Mesenchymal stem cell (in vitro differentiated cells and primary cell): Measurements from ENCODE around the gene RFC2.
A peak's percentile ranks its signal among the peaks of the same experiment; 100 is the strongest.

Source experiments
- DNase-seq: peaks from one replicate; pipeline ENCODE4 v3.0.0-alpha.2; 2013
- H2AFZ ChIP-seq: one replicate; pipeline ENCODE4 v1.6.1; 2013; ENCODE audit warnings: low read depth, mild to moderate bottlenecking, control low read depth, inconsistent platforms, low read length, moderate library complexity
- H2AK5ac ChIP-seq: 2 replicates; pipeline ENCODE4 v1.6.1; 2013; ENCODE audit warnings: low read length, moderate library complexity, mild to moderate bottlenecking, inconsistent platforms; ENCODE audit not compliant: severe bottlenecking
- H2BK120ac ChIP-seq: one replicate; pipeline ENCODE4 v1.6.1; 2013; ENCODE audit warnings: low read depth, mild to moderate bottlenecking, inconsistent platforms, low read length, moderate library complexity
- H2BK12ac ChIP-seq, 2 experiments: one replicate each; pipeline ENCODE4 v1.6.1; 2013; ENCODE audit warnings: inconsistent platforms in 2 of 2, low read length in 2 of 2, mild to moderate bottlenecking in 2 of 2, moderate library complexity in 2 of 2, control low read depth in 1 of 2
- H2BK15ac ChIP-seq: one replicate; pipeline ENCODE4 v1.6.1; 2013; ENCODE audit warnings: mild to moderate bottlenecking, low read depth, inconsistent platforms; ENCODE audit not compliant: poor library complexity, severe bottlenecking
- H2BK5ac ChIP-seq: 2 replicates; pipeline ENCODE4 v1.6.1; 2013; ENCODE audit warnings: low read depth, mild to moderate bottlenecking, low read length, control low read depth, inconsistent platforms; ENCODE audit not compliant: poor library complexity, severe bottlenecking
- H3K14ac ChIP-seq, 2 experiments: one replicate each; pipeline ENCODE4 v1.6.1; 2013; ENCODE audit warnings: inconsistent platforms in 2 of 2, low read length in 2 of 2, control low read depth in 1 of 2, mild to moderate bottlenecking in 1 of 2, moderate library complexity in 1 of 2
- H3K18ac ChIP-seq, 2 experiments: one replicate each; pipeline ENCODE4 v1.6.1; 2013; ENCODE audit warnings: inconsistent platforms in 2 of 2, low read length in 2 of 2, control low read depth in 1 of 2, low read depth in 1 of 2, mild to moderate bottlenecking in 1 of 2
- H3K23ac ChIP-seq, 2 experiments: one replicate each; pipeline ENCODE4 v1.6.1; 2013; ENCODE audit warnings: inconsistent platforms in 2 of 2, low read length in 2 of 2, mild to moderate bottlenecking in 2 of 2, moderate library complexity in 2 of 2, control low read depth in 1 of 2
- H3K27ac ChIP-seq: 2 replicates; pipeline ENCODE4 v1.5.1; 2013; ENCODE audit warnings: mild to moderate bottlenecking, moderate library complexity, low read length, control low read depth, inconsistent platforms; ENCODE audit not compliant: poor library complexity, severe bottlenecking
- H3K27me3 ChIP-seq, 2 experiments: 2 replicates each; pipeline versions ENCODE4 v1.6.1 to v1.7.0; 2013; ENCODE audit warnings: low read length in 2 of 2, mild to moderate bottlenecking in 2 of 2, moderate library complexity in 2 of 2, control low read depth in 1 of 2, inconsistent platforms in 1 of 2; ENCODE audit not compliant: control insufficient read depth in 1 of 2, insufficient read depth in 1 of 2
- H3K36me3 ChIP-seq, 2 experiments: 2 replicates each; pipeline versions ENCODE4 v1.6.1 to v1.7.0; 2013; ENCODE audit warnings: low read length in 2 of 2, control low read depth in 1 of 2, inconsistent platforms in 1 of 2, low read depth in 1 of 2, mild to moderate bottlenecking in 1 of 2; ENCODE audit not compliant: insufficient read depth in 2 of 2, control insufficient read depth in 1 of 2
- H3K4ac ChIP-seq, 2 experiments: one replicate each; pipeline ENCODE4 v1.6.1; 2013; ENCODE audit warnings: inconsistent platforms in 2 of 2, low read length in 2 of 2, mild to moderate bottlenecking in 2 of 2, moderate library complexity in 2 of 2, control low read depth in 1 of 2, low read depth in 1 of 2
- H3K4me1 ChIP-seq: 2 replicates; pipeline ENCODE4 v1.6.1; 2013; ENCODE audit warnings: low read depth, low read length, control low read depth; ENCODE audit not compliant: control insufficient read depth, insufficient read depth
- H3K4me2 ChIP-seq: 2 replicates; pipeline ENCODE4 v1.6.1; 2013; ENCODE audit warnings: low read length, mild to moderate bottlenecking, inconsistent platforms; ENCODE audit not compliant: poor library complexity, severe bottlenecking
- H3K4me3 ChIP-seq, 2 experiments: 2 replicates each; pipeline versions ENCODE4 v1.5.1 to v1.7.0; 2013; ENCODE audit warnings: low read length in 2 of 2, mild to moderate bottlenecking in 2 of 2, control low read depth in 1 of 2, low read depth in 1 of 2; ENCODE audit not compliant: insufficient read depth in 1 of 2
- H3K79me1 ChIP-seq: replicated peaks from 2 replicates; pipeline ENCODE4 v1.6.1; 2013; ENCODE audit warnings: mild to moderate bottlenecking, control low read depth, low read length, inconsistent platforms; ENCODE audit not compliant: poor library complexity, severe bottlenecking
- H3K9ac ChIP-seq: 2 replicates; pipeline ENCODE4 v1.7.0; 2013; ENCODE audit warnings: mild to moderate bottlenecking, low read length, moderate library complexity
- H3K9me3 ChIP-seq: 2 replicates; pipeline ENCODE4 v1.7.0; 2013; ENCODE audit warnings: mild to moderate bottlenecking, low read length; ENCODE audit not compliant: control insufficient read depth
- H4K8ac ChIP-seq: one replicate; pipeline ENCODE4 v1.6.1; 2013; ENCODE audit warnings: inconsistent platforms, mild to moderate bottlenecking, low read length, moderate library complexity
- H4K91ac ChIP-seq: one replicate; pipeline ENCODE4 v1.6.1; 2013; ENCODE audit warnings: mild to moderate bottlenecking, low read length, inconsistent platforms
- WGBS: methylation state at CpG from one replicate; pipeline ENCODE4 v1.1.7; 2013; ENCODE audit warnings: mixed read lengths; 5-methylcytosine and 5-hydroxymethylcytosine counted together

The RFC2 gene

DNA sequence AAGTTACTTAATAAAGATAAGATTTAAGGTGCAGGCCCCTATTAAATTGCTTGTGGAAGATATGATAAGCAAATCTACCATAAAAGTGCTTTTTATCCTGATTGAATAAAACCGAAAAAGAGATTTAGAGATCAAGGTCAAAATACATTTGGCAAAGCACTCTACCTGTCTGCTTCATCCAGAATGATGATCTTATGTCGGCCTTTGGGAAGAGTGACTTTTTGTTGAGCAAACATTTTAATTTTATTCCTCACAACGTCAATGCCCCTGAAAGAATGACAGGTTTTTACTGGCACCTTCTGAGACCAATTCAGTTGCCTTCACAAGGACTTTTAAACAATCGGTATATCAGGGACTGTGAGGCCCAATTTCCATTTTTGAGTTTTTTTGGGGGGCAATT is 7.7 kb downstream of the RFC2 start:
- H3K36me3 ChIP-seq: peaks cover 52 to 67% of the 10 kb centered on the region in 2 experiments
- DNase-seq: no peak

DNA sequence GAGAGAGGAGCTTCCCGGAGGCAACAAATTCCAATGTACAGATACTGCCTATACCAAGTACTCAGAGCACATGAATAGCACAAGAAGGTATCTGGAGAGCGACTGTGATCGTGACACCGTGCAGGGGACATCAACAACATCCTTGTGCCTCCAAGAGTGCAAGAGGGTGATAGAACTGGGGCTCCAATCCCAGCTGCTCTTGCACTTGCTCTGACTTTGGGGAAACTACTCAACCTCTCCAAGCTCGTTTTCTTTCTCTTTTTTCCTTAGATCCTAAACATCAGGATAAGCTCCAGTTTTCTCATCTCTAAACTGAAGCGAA is 12.1 kb downstream of the RFC2 start:
- no peak for DNase-seq
- H2AK5ac ChIP-seq: no peak overlapping the region
- no peak overlapping the region for H2AFZ ChIP-seq
- H3K4me3 ChIP-seq: no peak overlapping the region
- no peak overlapping the region for H3K4me2 ChIP-seq
- no peaks in the 10 kb centered on the region for H3K9me3 ChIP-seq
- no peak overlapping the region for H2BK12ac ChIP-seq
- no peak overlapping the region for H2BK15ac ChIP-seq
- H3K4me1 ChIP-seq: no peaks in the 10 kb centered on the region
- H3K14ac ChIP-seq: no peak overlapping the region
- no peak overlapping the region for H2BK5ac ChIP-seq
- no peak overlapping the region for H3K18ac ChIP-seq
- peaks cover 59 to 70% of the 10 kb centered on the region in 2 experiments for H3K36me3 ChIP-seq
- H3K27ac ChIP-seq: no peak overlapping the region
- no peak overlapping the region for H2BK120ac ChIP-seq
- no peak overlapping the region for H3K9ac ChIP-seq
- no peak overlapping the region for H4K8ac ChIP-seq
- peaks cover 5% of the 10 kb centered on the region for H3K79me1 ChIP-seq
- no peak overlapping the region for H3K23ac ChIP-seq
- H3K4ac ChIP-seq: no peak overlapping the region
- H3K27me3 ChIP-seq: no peaks in the 10 kb centered on the region
- H4K91ac ChIP-seq: no peak overlapping the region
- WGBS: 77% methylated on average over 5 of the region's 6 CpGs

More for the DNA sequence above, 7.7 kb downstream of the RFC2 start:
- Histone ChIP-seq H4K91ac (no peak overlapping the region), H2BK5ac (no peak overlapping the region), H2BK120ac (no peak overlapping the region), H3K18ac (no peak overlapping the region), H3K27me3 (no peaks in the 10 kb centered on the region), H3K4ac (no peak overlapping the region), H3K27ac (no peak overlapping the region), H3K79me1 (peaks cover 12% of the 10 kb centered on the region), H3K4me3 (no peak overlapping the region), H2AFZ (no peak overlapping the region), H3K9me3 (no peaks in the 10 kb centered on the region), H2AK5ac (no peak overlapping the region), H3K4me2 (no peak overlapping the region), H2BK15ac (no peak overlapping the region), H3K4me1 (no peaks in the 10 kb centered on the region), H2BK12ac (no peak overlapping the region), H3K9ac (no peak overlapping the region), H3K23ac (no peak overlapping the region), H4K8ac (no peak overlapping the region), H3K14ac (no peak overlapping the region)
- 97% methylated on average over 4 of the region's 4 CpGs for WGBS

DNA sequence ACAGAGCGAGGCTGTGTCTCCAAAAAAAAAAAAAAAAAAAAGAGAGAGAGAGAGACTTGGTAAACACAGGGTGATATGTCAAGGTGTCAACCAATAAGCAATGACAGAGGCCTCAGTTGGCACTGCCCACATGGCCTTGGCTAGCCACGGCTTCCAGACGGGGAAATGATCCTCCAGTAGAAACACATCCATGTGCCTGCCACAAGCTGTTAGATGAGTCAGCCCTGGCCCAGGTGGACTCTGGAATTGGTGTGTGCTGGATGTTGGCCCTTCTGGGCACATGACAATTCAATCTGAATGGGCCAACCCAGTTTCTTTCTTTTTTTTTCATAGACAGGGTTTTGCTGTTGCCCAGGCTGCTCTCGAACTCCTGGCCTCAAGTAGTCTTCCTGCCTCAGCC is 13.7 kb downstream of the RFC2 start:
- H3K36me3 ChIP-seq: peaks cover 68 to 71% of the 10 kb centered on the region in 2 experiments
- no peak overlapping the region for H3K14ac ChIP-seq
- H3K9me3 ChIP-seq: no peaks in the 10 kb centered on the region
- H3K18ac ChIP-seq: no peak overlapping the region
- no peak overlapping the region for H2BK120ac ChIP-seq
- H2BK5ac ChIP-seq: no peak overlapping the region
- no peak overlapping the region for H3K4ac ChIP-seq
- no peak overlapping the region for H3K9ac ChIP-seq
- H3K23ac ChIP-seq: no peak overlapping the region
- WGBS: 94% methylated on average over 4 of the region's 4 CpGs
- no peak overlapping the region for H2AFZ ChIP-seq
- H4K91ac ChIP-seq: peak overlapping the region; percentile 34
- no peak overlapping the region for H2BK15ac ChIP-seq
- H3K4me2 ChIP-seq: no peak overlapping the region
- H3K27me3 ChIP-seq: no peaks in the 10 kb centered on the region
- H3K27ac ChIP-seq: no peak overlapping the region
- no peak overlapping the region for H4K8ac ChIP-seq
- no peak overlapping the region for H3K4me3 ChIP-seq
- H2BK12ac ChIP-seq: no peak overlapping the region
- no peaks in the 10 kb centered on the region for H3K4me1 ChIP-seq
- H3K79me1 ChIP-seq: peaks cover 5% of the 10 kb centered on the region
- H2AK5ac ChIP-seq: no peak overlapping the region
- no peak for DNase-seq

DNA sequence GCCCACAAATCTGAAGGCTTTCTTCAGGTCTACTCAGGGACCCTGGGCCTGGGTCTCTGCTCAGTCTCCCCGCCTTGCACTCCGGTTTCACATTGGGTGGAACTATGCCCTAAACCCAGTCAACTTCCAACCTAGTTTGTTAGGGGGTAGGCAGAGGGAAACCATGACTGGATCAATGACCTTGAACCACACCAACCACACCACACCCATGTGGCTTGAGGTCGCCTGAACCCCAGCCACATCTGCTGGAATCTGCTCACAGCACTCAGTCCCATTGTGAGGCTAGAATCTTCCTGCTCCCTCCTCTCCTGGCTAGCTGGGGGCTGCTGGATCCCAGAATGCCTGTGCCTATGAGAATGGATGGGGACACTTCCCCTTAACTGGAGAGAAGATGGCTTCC is 17.9 kb downstream of the RFC2 start:
- Histone ChIP-seq H3K79me1 (peaks cover 7% of the 10 kb centered on the region), H3K4me3 (no peak overlapping the region), H3K36me3 (peaks cover 67 to 74% of the 10 kb centered on the region in 2 experiments), H3K9me3 (no peaks in the 10 kb centered on the region), H3K9ac (no peak overlapping the region), H3K4me1 (no peaks in the 10 kb centered on the region), H2AFZ (no peak overlapping the region), H4K91ac (peak overlapping the region; percentile 43), H3K14ac (no peak overlapping the region), H2BK12ac (peak overlapping the region in 1 of 2 experiments; percentile 21), H3K23ac (no peak overlapping the region), H3K4ac (no peak overlapping the region), H2BK15ac (no peak overlapping the region), H2AK5ac (no peak overlapping the region), H3K4me2 (no peak overlapping the region), H3K27ac (no peak overlapping the region), H2BK120ac (no peak overlapping the region), H3K27me3 (no peaks in the 10 kb centered on the region), H4K8ac (no peak overlapping the region), H2BK5ac (no peak overlapping the region), H3K18ac (no peak overlapping the region)
- WGBS: 92% methylated on average over 2 of the region's 3 CpGs
- no peak for DNase-seq
